ENCODE results near the gene VSTM4. TPM values are rescaled to one million over a fixed set of nuclear protein-coding genes. Genes with fewer than 3 reads are reported as not detected.

Gene VSTM4
- total RNA-seq, 2 experiments from 2014 or later, result not detected

DNA sequence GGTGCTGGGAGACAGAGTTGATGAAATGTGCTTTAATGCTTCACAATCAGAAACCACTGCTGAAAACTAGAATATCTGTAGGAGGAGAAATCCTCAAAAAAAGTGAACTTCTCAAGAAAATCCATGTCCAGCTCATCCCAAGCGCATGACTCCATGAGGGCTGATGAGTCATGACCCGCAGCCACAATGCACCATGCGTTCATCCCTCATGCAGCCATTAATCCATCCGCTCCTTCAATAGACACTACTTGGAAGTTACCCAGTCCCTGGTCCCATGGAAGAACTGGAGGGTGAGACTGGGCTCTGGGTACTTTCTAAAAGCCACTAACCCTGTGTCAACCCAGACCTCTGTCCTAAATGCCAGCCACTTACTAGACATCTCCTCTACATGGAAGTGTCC is 48.4 kb upstream of the VSTM4 start:
- H3K9me3 ChIP-seq (ENCODE audit: low read length), result no peaks in the 10 kb centered on the region
- TF ChIP-seq, protein P1, sequence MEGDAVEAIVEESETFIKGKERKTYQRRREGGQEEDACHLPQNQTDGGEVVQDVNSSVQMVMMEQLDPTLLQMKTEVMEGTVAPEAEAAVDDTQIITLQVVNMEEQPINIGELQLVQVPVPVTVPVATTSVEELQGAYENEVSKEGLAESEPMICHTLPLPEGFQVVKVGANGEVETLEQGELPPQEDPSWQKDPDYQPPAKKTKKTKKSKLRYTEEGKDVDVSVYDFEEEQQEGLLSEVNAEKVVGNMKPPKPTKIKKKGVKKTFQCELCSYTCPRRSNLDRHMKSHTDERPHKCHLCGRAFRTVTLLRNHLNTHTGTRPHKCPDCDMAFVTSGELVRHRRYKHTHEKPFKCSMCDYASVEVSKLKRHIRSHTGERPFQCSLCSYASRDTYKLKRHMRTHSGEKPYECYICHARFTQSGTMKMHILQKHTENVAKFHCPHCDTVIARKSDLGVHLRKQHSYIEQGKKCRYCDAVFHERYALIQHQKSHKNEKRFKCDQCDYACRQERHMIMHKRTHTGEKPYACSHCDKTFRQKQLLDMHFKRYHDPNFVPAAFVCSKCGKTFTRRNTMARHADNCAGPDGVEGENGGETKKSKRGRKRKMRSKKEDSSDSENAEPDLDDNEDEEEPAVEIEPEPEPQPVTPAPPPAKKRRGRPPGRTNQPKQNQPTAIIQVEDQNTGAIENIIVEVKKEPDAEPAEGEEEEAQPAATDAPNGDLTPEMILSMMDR (conservative IDR thresholded peaks at IDR 0.05; ENCODE audit: low read length), result no peak
- TF ChIP-seq EZH2phosphoT487 (IDR thresholded peaks at IDR 0.05; ENCODE audit: borderline replicate concordance, low read depth, low read length), result no peak
- no peak overlapping the region for H3K4me3 ChIP-seq (ENCODE audit: low read depth, low read length, poor library complexity, severe bottlenecking)
- no peaks in the 10 kb centered on the region for H3K9me2 ChIP-seq (ENCODE audit: insufficient read depth, low read length)
- no peak for DNase-seq (ENCODE audit: low spot score)
- peak overlapping the region; percentile 32; the same call in 1 of the 2 replicates for H3K4me2 ChIP-seq (ENCODE audit: low read length)
- H2AFZ ChIP-seq (ENCODE audit: low read length), result peak overlapping the region; percentile 88; the same call in 1 of the 2 replicates
- intact Hi-C loops (cut with micrococcal nuclease; ENCODE audit: unreplicated experiment), result loop anchor here (1.0 to 5.0 kb wide), 4 partner anchors 86 to 505 kb away; no protein-coding TSS in a partner anchor
- ChIA-PET CTCF (ENCODE audit: unreplicated experiment) (interaction anchor here (0.9 to 1.4 kb wide), 2 partner anchors 8 to 507 kb away, joined by 4 to 5 read pairs; no protein-coding TSS in a partner anchor), POLR2A (interaction anchor here (1.1 to 1.4 kb wide), 2 partner anchors 43 to 590 kb away, joined by 3 read pairs; no protein-coding TSS in a partner anchor)
- H3K4me1 ChIP-seq (ENCODE audit: insufficient read depth, low read length, poor library complexity, severe bottlenecking), result peaks cover 15% of the 10 kb centered on the region
- BruUV-seq (replicated peaks), result no TSS peak
- H3K36me3 ChIP-seq (ENCODE audit: insufficient read depth, low read length), result no peaks in the 10 kb centered on the region
- H3K27ac ChIP-seq (ENCODE audit: low read depth, low read length, poor library complexity, severe bottlenecking), result no peak overlapping the region
- H3K79me2 ChIP-seq (ENCODE audit: insufficient read depth, low read depth, low read length), result no peaks in the 10 kb centered on the region
- H4K20me1 ChIP-seq (ENCODE audit: insufficient read depth, low read length), result no peaks in the 10 kb centered on the region

DNA sequence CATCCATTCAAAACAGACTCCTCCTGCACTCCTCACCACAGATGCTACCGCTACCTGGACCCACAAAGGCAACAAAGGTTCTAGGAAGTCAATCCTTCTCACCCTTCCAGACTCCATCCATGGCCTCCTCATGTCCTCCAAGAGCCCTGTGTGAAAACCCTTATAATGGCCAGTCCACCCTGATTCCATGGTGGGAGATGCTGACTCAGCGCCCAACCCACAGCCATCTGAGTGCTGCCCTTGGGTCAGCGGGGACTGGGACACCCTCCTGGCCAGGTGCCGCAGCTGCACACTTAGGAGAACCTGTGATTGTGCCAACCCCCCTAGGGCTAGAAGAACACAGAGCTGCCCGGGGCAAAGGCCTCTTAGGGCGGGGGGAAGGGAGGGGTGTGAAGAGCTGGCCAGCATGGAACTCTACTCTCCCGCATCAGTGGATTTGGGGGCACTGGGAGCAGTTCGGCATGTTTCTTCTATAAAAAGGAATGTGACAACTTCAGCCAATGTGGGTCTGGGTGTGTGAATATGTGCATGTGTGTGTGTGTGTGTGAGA is 47.5 kb upstream of the VSTM4 start:
- CTCF ChIA-PET (ENCODE audit: unreplicated experiment), result interaction anchor here (1.9 kb wide), 1 partner anchor 505 kb away, joined by 4 read pairs; no protein-coding TSS in a partner anchor
- Histone ChIP-seq H4K20me1 (ENCODE audit: insufficient read depth, low read length) (no peaks in the 10 kb centered on the region), H3K27ac (ENCODE audit: low read depth, low read length, poor library complexity, severe bottlenecking) (no peak overlapping the region), H3K4me1 (ENCODE audit: insufficient read depth, low read length, poor library complexity, severe bottlenecking) (peaks cover 15% of the 10 kb centered on the region), H2AFZ (ENCODE audit: low read length) (no peak overlapping the region), H3K9me2 (ENCODE audit: insufficient read depth, low read length) (no peaks in the 10 kb centered on the region), H3K4me3 (ENCODE audit: low read depth, low read length, poor library complexity, severe bottlenecking) (no peak overlapping the region), H3K36me3 (ENCODE audit: insufficient read depth, low read length) (no peaks in the 10 kb centered on the region), H3K79me2 (ENCODE audit: insufficient read depth, low read depth, low read length) (no peaks in the 10 kb centered on the region), H3K4me2 (ENCODE audit: low read length) (no peak overlapping the region), H3K9me3 (ENCODE audit: low read length) (no peaks in the 10 kb centered on the region)
- TF ChIP-seq, protein P1 (conservative IDR thresholded peaks at IDR 0.05; ENCODE audit: low read length), result no peak
- no peak for TF ChIP-seq EZH2phosphoT487 (IDR thresholded peaks at IDR 0.05; ENCODE audit: borderline replicate concordance, low read depth, low read length)
- POLR2A ChIA-PET, result interaction anchor here (0.5 to 1.1 kb wide), 4 partner anchors 12 to 424 kb away, joined by 3 to 6 read pairs (median 3); no protein-coding TSS in a partner anchor
- intact Hi-C loops (cut with micrococcal nuclease; ENCODE audit: unreplicated experiment), result loop anchor here (5.0 kb wide), 1 partner anchor 86 kb away; no protein-coding TSS in a partner anchor
- no TSS peak for BruUV-seq (replicated peaks)
- DNase-seq (ENCODE audit: low spot score), result no peak

DNA sequence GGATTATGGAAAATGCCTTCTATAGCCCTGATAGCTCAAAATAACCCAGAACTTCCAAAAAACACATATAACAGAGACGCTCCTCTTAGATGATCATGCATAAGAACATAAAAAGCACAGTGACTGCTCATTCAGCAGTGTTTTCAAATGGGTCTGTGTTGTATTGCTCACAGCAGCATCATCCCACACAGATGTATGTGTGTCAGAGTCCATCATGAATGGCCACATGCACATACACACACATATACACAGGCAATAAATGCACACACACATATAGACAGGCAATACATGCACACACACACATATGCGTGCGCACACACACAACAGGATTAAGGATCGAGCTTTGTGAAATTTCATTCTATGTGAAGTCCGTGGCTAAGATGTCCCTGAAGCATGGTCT is 46.7 kb upstream of the VSTM4 start:
- H3K79me2 ChIP-seq (ENCODE audit: insufficient read depth, low read depth, low read length), result no peaks in the 10 kb centered on the region
- no peaks in the 10 kb centered on the region for H4K20me1 ChIP-seq (ENCODE audit: insufficient read depth, low read length)
- intact Hi-C loops (cut with micrococcal nuclease; ENCODE audit: unreplicated experiment), result loop anchor here (5.0 kb wide), 1 partner anchor 85 kb away; no protein-coding TSS in a partner anchor
- no peaks in the 10 kb centered on the region for H3K9me3 ChIP-seq (ENCODE audit: low read length)
- H3K4me1 ChIP-seq (ENCODE audit: insufficient read depth, low read length, poor library complexity, severe bottlenecking), result peaks cover 15% of the 10 kb centered on the region
- H3K36me3 ChIP-seq (ENCODE audit: insufficient read depth, low read length), result no peaks in the 10 kb centered on the region
- POLR2A ChIA-PET, result interaction anchor here (0.6 to 1.1 kb wide), 6 partner anchors 9 to 423 kb away, joined by 3 to 5 read pairs (median 3); no protein-coding TSS in a partner anchor
- no peaks in the 10 kb centered on the region for H3K9me2 ChIP-seq (ENCODE audit: insufficient read depth, low read length)
- H3K27ac ChIP-seq (ENCODE audit: low read depth, low read length, poor library complexity, severe bottlenecking), result no peak overlapping the region
- no peak overlapping the region for H3K4me3 ChIP-seq (ENCODE audit: low read depth, low read length, poor library complexity, severe bottlenecking)
- H3K4me2 ChIP-seq (ENCODE audit: low read length), result no peak overlapping the region
- no TSS peak for BruUV-seq (replicated peaks)
- H2AFZ ChIP-seq (ENCODE audit: low read length), result no peak overlapping the region
- DNase-seq (ENCODE audit: low spot score), result no peak
- CTCF ChIA-PET (ENCODE audit: unreplicated experiment), result interaction anchor here (1.3 to 1.9 kb wide), 2 partner anchors 109 to 504 kb away, joined by 4 read pairs; no protein-coding TSS in a partner anchor
- TF ChIP-seq EZH2phosphoT487 (IDR thresholded peaks at IDR 0.05; ENCODE audit: borderline replicate concordance, low read depth, low read length), result no peak
- TF ChIP-seq, protein P1 (conservative IDR thresholded peaks at IDR 0.05; ENCODE audit: low read length), result no peak
